CD8-positive, alpha-beta memory T cell (primary cell): ENCODE data around the gene KCTD12. TPM values are rescaled to one million over a fixed set of nuclear protein-coding genes. Genes with fewer than 3 reads are reported as not detected.

Source experiments
- CTCF ChIA-PET: fragments of 350-600 bp; sonication (Branson Sonifier 250); formaldehyde crosslinking; loops from one replicate; lab custom pipeline; 2021; ENCODE audit warnings: antibody characterized with exemption; lab: Charles Lee
- POLR2A ChIA-PET: fragments of 350-600 bp; sonication (Branson Sonifier 250); formaldehyde crosslinking; loops from one replicate; lab custom pipeline; 2021; ENCODE audit warnings: antibody characterized with exemption; lab: Charles Lee
- DNase-seq, 5 donors: peaks; one replicate each; pipeline versions ENCODE4 v3.0.0 to v3.0.0-alpha.2; 2020 to 2022; ENCODE audit warnings: mixed read lengths in 1 of 5
- H3K27ac ChIP-seq: one replicate; pipeline ENCODE4 v1.7.0; 2013; ENCODE audit warnings: low read depth, mild to moderate bottlenecking, low read length, moderate library complexity
- H3K27me3 ChIP-seq: 2 replicates; pipeline ENCODE4 v1.7.0; 2013; ENCODE audit warnings: low read length, mild to moderate bottlenecking; ENCODE audit not compliant: insufficient read depth, poor library complexity, severe bottlenecking
- H3K36me3 ChIP-seq: 2 replicates; pipeline ENCODE4 v1.7.0; 2013; ENCODE audit warnings: mild to moderate bottlenecking, low read length, moderate library complexity; ENCODE audit not compliant: insufficient read depth
- H3K4me1 ChIP-seq: 2 replicates; pipeline ENCODE4 v1.7.0; 2013; ENCODE audit warnings: mild to moderate bottlenecking, low read length, moderate library complexity; ENCODE audit not compliant: insufficient read depth
- H3K4me3 ChIP-seq: 2 replicates; pipeline ENCODE4 v1.7.0; 2013; ENCODE audit warnings: mild to moderate bottlenecking, low read length
- H3K9me3 ChIP-seq: 2 replicates; pipeline ENCODE4 v1.7.0; 2013; ENCODE audit warnings: mild to moderate bottlenecking, low read length
- H3K27ac Mint-ChIP-seq, 8 donors: one replicate each; pipeline ENCODE4 v1.8.0; 2020 to 2021; ENCODE audit warnings: mixed read lengths in 8 of 8, mild to moderate bottlenecking in 6 of 8, inconsistent platforms in 3 of 8, moderate library complexity in 3 of 8
- H3K27me3 Mint-ChIP-seq, 2 donors: one replicate each; pipeline ENCODE4 v1.8.0; 2020 to 2021; ENCODE audit warnings: mixed read lengths in 2 of 2, mild to moderate bottlenecking in 1 of 2, moderate library complexity in 1 of 2
- H3K36me3 Mint-ChIP-seq, 3 donors: one replicate each; pipeline ENCODE4 v1.8.0; 2020 to 2021; ENCODE audit warnings: mixed read lengths in 3 of 3, inconsistent platforms in 1 of 3, mild to moderate bottlenecking in 1 of 3
- H3K4me1 Mint-ChIP-seq, 3 donors: one replicate each; pipeline ENCODE4 v1.8.0; 2020 to 2021; ENCODE audit warnings: mixed read lengths in 3 of 3, inconsistent platforms in 1 of 3, mild to moderate bottlenecking in 1 of 3
- H3K4me3 Mint-ChIP-seq, 7 donors: one replicate each; pipeline ENCODE4 v1.8.0; 2020 to 2021; ENCODE audit warnings: mixed read lengths in 7 of 7, mild to moderate bottlenecking in 6 of 7, moderate library complexity in 4 of 7, inconsistent platforms in 2 of 7
- H3K9me3 Mint-ChIP-seq, 5 donors: one replicate each; pipeline ENCODE4 v1.8.0; 2020 to 2022; ENCODE audit warnings: mixed read lengths in 5 of 5, mild to moderate bottlenecking in 3 of 5, moderate library complexity in 2 of 5, inconsistent platforms in 1 of 5
- polyA plus RNA-seq: library from polyadenylated mRNA; unstranded; fragments of 300-500 nt; fragmentation: Illumina TruSeq; gene quantifications from one replicate; pipeline ENCODE4 v1.2.3, GENCODE V29; 2021
- total RNA-seq, 2 experiments: library from RNA; stranded (reverse); gene quantifications; one replicate each; pipeline ENCODE4 v1.2.3, GENCODE V29; 2021

KCTD12 gene
- total and polyA plus RNA-seq, 3 experiments from 2014 or later = 0.07 to 5.8 (median 5.1) TPM

DNA sequence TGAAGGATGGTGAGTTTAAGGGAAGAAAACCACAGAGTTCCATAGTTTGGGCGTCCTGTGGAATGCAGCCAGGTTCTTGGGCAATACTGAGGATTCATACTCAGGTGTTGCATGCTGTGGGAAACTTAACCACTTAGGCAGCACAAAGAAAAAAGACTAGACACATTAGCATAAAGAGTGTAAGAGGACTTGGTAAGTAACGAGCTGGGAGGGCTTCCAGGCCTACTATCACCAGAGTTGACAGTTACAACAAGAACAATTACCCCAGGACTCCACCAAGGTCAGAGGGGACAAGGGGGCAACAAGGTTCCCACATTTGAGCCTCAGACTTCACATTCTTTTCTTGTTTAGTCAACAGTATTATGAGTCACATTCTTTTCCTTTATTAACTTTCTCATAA, 33.2 kb downstream of the KCTD12 start:
- Histone ChIP-seq H3K9me3 (no peaks in the 10 kb centered on the region), H3K4me3 (no peak overlapping the region), H3K4me1 (no peaks in the 10 kb centered on the region), H3K27ac (no peak overlapping the region), H3K36me3 (no peaks in the 10 kb centered on the region), H3K27me3 (no peaks in the 10 kb centered on the region)
- H3K27me3 Mint-ChIP-seq = no peaks in the 10 kb centered on the region
- DNase-seq = no peak
- ChIA-PET CTCF (no interaction called here), POLR2A (no interaction called here)
- H3K4me1 Mint-ChIP-seq = peaks cover 2 to 4% (median 2%) of the 10 kb centered on the region in 3 donors
- H3K4me3 Mint-ChIP-seq = no peak overlapping the region
- no peaks in the 10 kb centered on the region for H3K9me3 Mint-ChIP-seq
- no peak overlapping the region for H3K27ac Mint-ChIP-seq
- H3K36me3 Mint-ChIP-seq = no peaks in the 10 kb centered on the region

DNA sequence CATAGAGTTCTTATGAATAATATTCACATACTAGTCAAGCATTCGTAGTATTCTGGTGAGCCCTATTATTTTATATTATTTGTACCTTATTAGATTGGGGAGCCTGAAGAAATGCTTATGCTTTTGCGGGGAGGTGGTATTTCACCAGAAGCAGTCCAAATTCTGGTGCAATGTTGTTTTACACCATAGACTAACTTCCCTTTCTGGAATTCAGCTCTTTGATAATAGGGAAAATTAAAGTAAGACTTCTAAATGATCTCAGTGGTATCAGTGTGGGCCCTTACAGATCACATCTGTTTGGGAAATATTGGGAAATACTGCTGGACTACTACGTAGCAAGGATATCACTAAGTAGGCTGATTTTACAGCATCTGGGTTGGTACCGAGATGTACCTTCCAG, 34.2 kb downstream of the KCTD12 start:
- Histone ChIP-seq H3K27me3 (no peaks in the 10 kb centered on the region), H3K36me3 (no peaks in the 10 kb centered on the region), H3K4me3 (no peak overlapping the region), H3K4me1 (no peaks in the 10 kb centered on the region), H3K9me3 (no peaks in the 10 kb centered on the region), H3K27ac (no peak overlapping the region)
- POLR2A ChIA-PET = no interaction called here
- no peak overlapping the region for H3K27ac Mint-ChIP-seq
- no peaks in the 10 kb centered on the region for H3K9me3 Mint-ChIP-seq
- H3K4me1 Mint-ChIP-seq = peaks cover 2 to 4% (median 2%) of the 10 kb centered on the region in 3 donors
- DNase-seq = no peak
- H3K36me3 Mint-ChIP-seq = no peaks in the 10 kb centered on the region
- H3K27me3 Mint-ChIP-seq = no peaks in the 10 kb centered on the region
- no peak overlapping the region for H3K4me3 Mint-ChIP-seq
- CTCF ChIA-PET = interaction anchor here (1.0 kb wide), 1 partner anchor 12 kb away, joined by 3 read pairs; no protein-coding TSS in a partner anchor

DNA sequence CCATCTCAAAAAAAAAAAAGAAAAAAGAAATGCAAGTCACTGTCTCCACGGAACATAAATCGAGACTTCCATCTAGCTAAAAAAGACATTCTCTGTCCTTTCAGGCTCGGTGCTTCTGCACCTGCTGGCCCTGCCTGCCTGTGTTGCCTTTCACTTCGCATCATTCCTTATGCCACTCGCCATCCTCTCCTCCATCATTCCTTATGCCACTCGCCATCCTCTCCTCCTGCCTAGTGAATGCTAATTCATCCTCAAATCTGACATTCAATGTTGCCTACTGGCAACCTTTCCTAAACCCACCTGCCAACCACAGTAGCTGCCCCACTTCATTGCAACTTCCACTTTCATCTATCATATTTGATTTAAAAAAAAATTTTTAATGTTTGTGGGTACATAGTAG, 36.7 kb downstream of the KCTD12 start:
- H3K27me3 ChIP-seq = no peaks in the 10 kb centered on the region
- H3K4me3 ChIP-seq = no peak overlapping the region
- Mint-ChIP-seq H3K27ac (no peak overlapping the region), H3K27me3 (no peaks in the 10 kb centered on the region), H3K4me1 (no peaks in the 10 kb centered on the region), H3K9me3 (no peaks in the 10 kb centered on the region), H3K4me3 (no peak overlapping the region), H3K36me3 (no peaks in the 10 kb centered on the region)
- DNase-seq = no peak
- CTCF ChIA-PET = no interaction called here
- H3K27ac ChIP-seq = no peak overlapping the region
- POLR2A ChIA-PET = no interaction called here
- no peaks in the 10 kb centered on the region for H3K4me1 ChIP-seq
- no peaks in the 10 kb centered on the region for H3K36me3 ChIP-seq
- H3K9me3 ChIP-seq = no peaks in the 10 kb centered on the region

DNA sequence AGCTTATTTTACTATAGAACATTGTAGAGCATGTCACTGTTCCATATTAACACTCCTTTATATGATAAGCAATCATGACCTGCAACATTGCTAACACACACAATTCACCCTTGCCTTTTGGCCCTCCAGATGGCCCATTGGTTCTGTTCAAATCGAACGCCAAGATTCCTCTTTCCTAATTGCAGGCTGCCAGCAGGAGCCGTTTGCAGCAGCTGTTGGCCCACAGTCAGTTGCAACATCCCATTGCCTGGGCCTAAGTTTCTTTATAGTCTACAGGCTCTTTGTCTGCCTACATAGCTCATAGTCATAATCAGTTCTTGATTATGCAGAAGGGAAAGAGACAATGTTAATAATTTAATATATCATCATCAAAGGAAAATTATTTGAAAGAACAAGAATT, 37.6 kb downstream of the KCTD12 start:
- Mint-ChIP-seq H3K9me3 (no peaks in the 10 kb centered on the region), H3K27me3 (no peaks in the 10 kb centered on the region), H3K4me1 (no peaks in the 10 kb centered on the region), H3K4me3 (peak overlapping the region in 1 of 7 donors; percentile 81), H3K27ac (no peak overlapping the region), H3K36me3 (no peaks in the 10 kb centered on the region)
- Histone ChIP-seq H3K27me3 (no peaks in the 10 kb centered on the region), H3K36me3 (no peaks in the 10 kb centered on the region), H3K4me1 (no peaks in the 10 kb centered on the region), H3K4me3 (no peak overlapping the region), H3K9me3 (no peaks in the 10 kb centered on the region), H3K27ac (no peak overlapping the region)
- POLR2A ChIA-PET = no interaction called here
- no peak for DNase-seq
- CTCF ChIA-PET = interaction anchor here (0.7 kb wide), 1 partner anchor 828 kb away, joined by 3 read pairs; no protein-coding TSS in a partner anchor

DNA sequence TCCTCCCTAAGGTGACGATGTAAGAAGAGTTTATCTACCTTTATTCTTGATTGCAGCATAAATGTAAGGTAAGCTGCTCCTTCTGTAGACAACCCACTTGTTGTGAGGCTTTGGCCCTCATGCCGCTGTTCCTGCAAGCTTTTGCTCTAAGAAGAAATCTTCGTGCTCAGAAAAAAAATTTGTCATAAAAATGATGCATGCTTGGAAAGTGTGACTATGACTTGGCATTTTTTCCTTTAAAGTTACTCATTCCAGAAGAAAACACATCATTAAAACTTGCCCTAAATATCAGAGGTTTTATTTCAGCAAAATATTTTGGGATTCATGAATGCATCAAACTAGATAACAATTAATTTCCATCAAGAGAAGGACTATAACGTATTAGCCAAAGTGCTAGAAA, 39.8 kb downstream of the KCTD12 start:
- Histone ChIP-seq H3K27ac (no peak overlapping the region), H3K36me3 (no peaks in the 10 kb centered on the region), H3K4me1 (no peaks in the 10 kb centered on the region), H3K27me3 (no peaks in the 10 kb centered on the region), H3K4me3 (no peak overlapping the region), H3K9me3 (no peaks in the 10 kb centered on the region)
- Mint-ChIP-seq H3K4me1 (no peaks in the 10 kb centered on the region), H3K27me3 (peaks cover 0 to 12% of the 10 kb centered on the region in 2 donors), H3K27ac (no peak overlapping the region), H3K4me3 (no peak overlapping the region), H3K36me3 (no peaks in the 10 kb centered on the region), H3K9me3 (no peaks in the 10 kb centered on the region)
- no peak for DNase-seq
- ChIA-PET POLR2A (no interaction called here), CTCF (no interaction called here)

DNA sequence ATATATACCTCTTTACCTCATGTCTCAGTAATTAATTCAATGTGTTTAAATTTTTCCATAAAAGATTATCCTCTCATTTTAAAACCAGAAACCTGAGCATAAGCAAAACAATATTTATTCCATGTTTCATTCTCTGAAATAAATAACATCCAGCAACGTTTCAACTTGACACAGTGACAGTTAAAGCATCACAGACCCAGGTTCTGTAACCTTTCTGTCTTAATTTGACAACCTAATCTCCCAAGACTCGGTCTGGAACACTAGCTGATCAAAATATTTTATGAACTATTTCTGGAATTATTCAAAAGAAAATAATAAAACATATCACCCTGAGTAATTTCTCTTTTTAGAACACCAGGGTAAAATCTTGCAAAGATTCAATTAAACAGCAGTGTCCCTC, 40.3 kb downstream of the KCTD12 start:
- H3K27me3 ChIP-seq = no peaks in the 10 kb centered on the region
- CTCF ChIA-PET = no interaction called here
- no peaks in the 10 kb centered on the region for H3K4me1 ChIP-seq
- H3K9me3 Mint-ChIP-seq = no peaks in the 10 kb centered on the region
- POLR2A ChIA-PET = no interaction called here
- no peaks in the 10 kb centered on the region for H3K36me3 Mint-ChIP-seq
- no peaks in the 10 kb centered on the region for H3K9me3 ChIP-seq
- no peak overlapping the region for H3K4me3 ChIP-seq
- peaks cover 0 to 13% of the 10 kb centered on the region in 2 donors for H3K27me3 Mint-ChIP-seq
- no peaks in the 10 kb centered on the region for H3K4me1 Mint-ChIP-seq
- DNase-seq = no peak
- H3K36me3 ChIP-seq = no peaks in the 10 kb centered on the region
- H3K27ac Mint-ChIP-seq = no peak overlapping the region
- H3K4me3 Mint-ChIP-seq = no peak overlapping the region
- H3K27ac ChIP-seq = no peak overlapping the region

DNA sequence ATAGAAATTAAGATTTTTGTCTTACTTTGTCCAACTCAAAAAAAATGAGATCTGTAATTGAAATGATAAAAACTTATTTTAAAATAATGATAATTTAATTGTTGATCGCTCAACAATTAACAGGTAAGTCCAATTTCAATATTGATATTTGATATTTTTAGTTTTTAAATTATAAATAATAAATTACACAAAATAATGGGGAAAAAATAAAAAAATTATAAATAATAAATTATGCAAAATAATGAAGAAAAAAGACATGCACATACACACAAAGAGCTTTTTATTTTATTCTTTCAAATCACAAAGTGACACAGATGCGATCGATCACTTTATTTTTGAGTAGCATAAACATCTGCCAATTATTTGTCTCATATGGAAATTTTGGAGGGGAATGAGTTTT, 40.8 kb downstream of the KCTD12 start:
- H3K27me3 Mint-ChIP-seq = peaks cover 0 to 13% of the 10 kb centered on the region in 2 donors
- no peaks in the 10 kb centered on the region for H3K4me1 ChIP-seq
- no peak overlapping the region for H3K4me3 Mint-ChIP-seq
- H3K9me3 Mint-ChIP-seq = no peaks in the 10 kb centered on the region
- H3K4me1 Mint-ChIP-seq = no peaks in the 10 kb centered on the region
- no peaks in the 10 kb centered on the region for H3K36me3 Mint-ChIP-seq
- H3K27ac Mint-ChIP-seq = no peak overlapping the region
- no peak overlapping the region for H3K4me3 ChIP-seq
- no peak for DNase-seq
- POLR2A ChIA-PET = no interaction called here
- no peaks in the 10 kb centered on the region for H3K27me3 ChIP-seq
- no peaks in the 10 kb centered on the region for H3K36me3 ChIP-seq
- CTCF ChIA-PET = no interaction called here
- no peaks in the 10 kb centered on the region for H3K9me3 ChIP-seq
- no peak overlapping the region for H3K27ac ChIP-seq

DNA sequence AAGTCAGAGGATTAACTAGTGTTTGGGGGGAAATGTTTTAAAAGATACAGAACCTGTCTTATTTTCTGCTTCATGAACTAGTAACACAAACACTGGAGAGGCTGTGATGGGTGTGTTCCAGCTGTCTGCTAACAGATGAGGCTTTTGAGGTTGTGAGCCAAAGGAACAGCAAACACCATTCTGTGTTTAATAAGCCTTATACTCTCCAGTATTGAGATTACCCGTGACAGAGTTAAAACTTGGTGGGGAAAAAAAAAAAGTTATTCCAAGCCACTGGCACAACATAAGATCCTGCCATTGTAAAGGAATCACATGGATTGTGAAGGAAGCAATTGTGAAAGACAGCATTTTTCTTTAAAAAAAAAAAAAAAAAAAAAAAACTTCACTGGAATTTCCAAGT, 48.4 kb downstream of the KCTD12 start:
- Histone ChIP-seq H3K9me3 (no peaks in the 10 kb centered on the region), H3K27ac (no peak overlapping the region), H3K36me3 (no peaks in the 10 kb centered on the region), H3K4me1 (no peaks in the 10 kb centered on the region), H3K27me3 (no peaks in the 10 kb centered on the region), H3K4me3 (no peak overlapping the region)
- Mint-ChIP-seq H3K27ac (no peak overlapping the region), H3K27me3 (peaks cover 18 to 49% of the 10 kb centered on the region in 2 donors), H3K4me3 (no peak overlapping the region), H3K9me3 (no peaks in the 10 kb centered on the region), H3K4me1 (no peaks in the 10 kb centered on the region), H3K36me3 (no peaks in the 10 kb centered on the region)
- ChIA-PET CTCF (no interaction called here), POLR2A (no interaction called here)
- no peak for DNase-seq

DNA sequence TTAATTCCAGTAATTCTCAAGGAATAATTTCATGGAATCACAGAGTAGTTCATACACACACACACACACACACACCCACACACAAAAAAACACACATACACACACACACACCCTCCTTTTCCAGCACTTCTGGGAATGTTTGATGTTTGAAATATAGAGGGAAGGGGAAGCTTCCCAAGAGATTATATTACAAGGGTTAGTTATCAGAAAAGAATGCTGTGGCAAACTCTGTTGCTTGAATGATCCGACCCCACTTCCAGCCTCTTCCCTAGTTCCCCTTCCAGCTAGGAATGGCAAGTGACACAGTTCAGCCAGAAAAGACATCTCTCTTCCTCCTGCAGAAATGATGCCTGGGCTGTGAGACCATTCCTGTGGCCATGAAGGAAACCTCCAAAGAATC, 49.9 kb downstream of the KCTD12 start:
- H3K27ac Mint-ChIP-seq = no peak overlapping the region
- H3K9me3 ChIP-seq = no peaks in the 10 kb centered on the region
- H3K36me3 ChIP-seq = no peaks in the 10 kb centered on the region
- no peaks in the 10 kb centered on the region for H3K27me3 ChIP-seq
- no peaks in the 10 kb centered on the region for H3K36me3 Mint-ChIP-seq
- H3K4me3 ChIP-seq = no peak overlapping the region
- no peaks in the 10 kb centered on the region for H3K9me3 Mint-ChIP-seq
- H3K4me1 ChIP-seq = no peaks in the 10 kb centered on the region
- POLR2A ChIA-PET = no interaction called here
- H3K4me1 Mint-ChIP-seq = no peaks in the 10 kb centered on the region
- H3K4me3 Mint-ChIP-seq = no peak overlapping the region
- CTCF ChIA-PET = no interaction called here
- no peak for DNase-seq
- peaks cover 18 to 46% of the 10 kb centered on the region in 2 donors for H3K27me3 Mint-ChIP-seq
- H3K27ac ChIP-seq = no peak overlapping the region
